Panc1 (cell line): ENCODE measurements around the gene SALL3. TPM values are rescaled to one million over a fixed set of nuclear protein-coding genes. Genes with fewer than 3 reads are reported as not detected.

Experiments
- ATAC-seq: fragments of 200-7000 bp; cut with Tn5 transposase; 2 replicates; pipeline ENCODE4 v1.9.1; 2020; ENCODE audit warnings: mild to moderate bottlenecking, moderate library complexity
- BruUV-seq: library from RNA; stranded (reverse); fragments of 400-500 nt; replicated peaks from 2 replicates; lab custom pipeline; 2021; lab: Mats Ljungman, UMichigan
- CTCF ChIA-PET: fragments of 300-600 bp; sonication (Branson Sonifier 250); formaldehyde crosslinking; loops from one replicate; lab custom pipeline; 2022; ENCODE audit warnings: antibody characterized with exemption; lab: Charles Lee
- POLR2A ChIA-PET: fragments of 300-600 bp; sonication (Branson Sonifier 250); formaldehyde crosslinking; loops from one replicate; lab custom pipeline; 2022; ENCODE audit warnings: antibody characterized with exemption; lab: Charles Lee
- DNase-seq: peaks from one replicate; pipeline ENCODE4 v3.0.0-alpha.2; 2010; ENCODE audit warnings: low read depth, low spot score
- H3K27ac ChIP-seq: 2 replicates; pipeline ENCODE4 v1.5.1; 2011; ENCODE audit warnings: mild to moderate bottlenecking, low read length, inconsistent platforms
- H3K27me3 ChIP-seq: fragments of 200-500 bp; sonication (Bioruptor generic); 2 replicates; pipeline ENCODE4 v1.6.0; 2014; ENCODE audit warnings: low read length, inconsistent platforms; ENCODE audit not compliant: control insufficient read depth, insufficient read depth
- H3K36me3 ChIP-seq: fragments of 200-500 bp; sonication (Bioruptor generic); 2 replicates; pipeline ENCODE4 v1.5.1; 2014; ENCODE audit warnings: inconsistent platforms, mild to moderate bottlenecking, low read length, moderate library complexity; ENCODE audit not compliant: control insufficient read depth, insufficient read depth
- H3K4me1 ChIP-seq: 2 replicates; pipeline ENCODE4 v1.5.1; 2011; ENCODE audit warnings: inconsistent platforms, mild to moderate bottlenecking, low read length, moderate library complexity; ENCODE audit not compliant: control insufficient read depth, insufficient read depth
- H3K4me3 ChIP-seq, 2 experiments: 2 replicates each; pipeline ENCODE4 v1.5.1; 2011 to 2012; ENCODE audit warnings: low read depth in 2 of 2, low read length in 2 of 2, mild to moderate bottlenecking in 2 of 2, inconsistent platforms in 1 of 2, moderate library complexity in 1 of 2
- H3K9me3 ChIP-seq: fragments of 200-500 bp; sonication (Bioruptor generic); 2 replicates; pipeline ENCODE4 v1.5.1; 2014; ENCODE audit warnings: low read depth, mild to moderate bottlenecking, inconsistent platforms, low read length, moderate library complexity; ENCODE audit not compliant: control insufficient read depth, insufficient read depth
- CTCF ChIP-seq: fragments of 450-650 bp; IDR thresholded peaks from 2 replicates; pipeline ENCODE4 v1.5.1; 2017; ENCODE audit warnings: mild to moderate bottlenecking
- POLR2AphosphoS5 ChIP-seq: IDR thresholded peaks from 2 replicates; pipeline ENCODE4 v1.6.1; 2012; ENCODE audit warnings: mild to moderate bottlenecking, low read depth, low read length, moderate library complexity
- REST ChIP-seq, 2 experiments: IDR thresholded peaks; 2 replicates each; pipeline ENCODE4 v1.6.1; 2011 to 2012; ENCODE audit warnings: low read depth in 2 of 2, control low read depth in 1 of 2, low read length in 1 of 2, mild to moderate bottlenecking in 1 of 2, moderate library complexity in 1 of 2; ENCODE audit not compliant: insufficient read depth in 1 of 2
- SIN3A ChIP-seq: IDR thresholded peaks from 2 replicates; pipeline ENCODE4 v1.6.1; 2012; ENCODE audit warnings: low read depth, mild to moderate bottlenecking, low read length, moderate library complexity, borderline replicate concordance; ENCODE audit not compliant: insufficient read depth
- TCF7L2 ChIP-seq: IDR thresholded peaks from 2 replicates; pipeline ENCODE4 v1.6.1; 2011; ENCODE audit warnings: mild to moderate bottlenecking, low read depth, low read length, inconsistent platforms
- in situ Hi-C: cut with HindIII; loops from 2 replicates; pipeline ENCODE4 v1.10.0; 2016; ENCODE audit warnings: low sequenced_read_pairs, low pct_unique_long_range_greater_than_20kb
- intact Hi-C: fragments of 100-400 bp; cut with micrococcal nuclease; formaldehyde crosslinking; loops from one replicate; pipeline ENCODE4 v1.10.0; 2022; ENCODE audit not compliant: unreplicated experiment
- total RNA-seq: library from RNA; stranded (reverse); gene quantifications from one replicate; pipeline ENCODE4 v1.2.1, GENCODE V29; 2021; ENCODE audit not compliant: unreplicated experiment

SALL3 gene
- total RNA-seq, 1 experiment from 2014 or later = not detected

GRCh38 chr18:78991446-78991845 lies 11.8 kb downstream of the SALL3 start:
- in situ Hi-C loops (no loop called here), intact Hi-C loops (no loop called here)
- H3K27ac ChIP-seq = no peak overlapping the region
- H3K4me1 ChIP-seq = no peaks in the 10 kb centered on the region
- H3K4me3 ChIP-seq = no peak overlapping the region
- H3K27me3 ChIP-seq = peaks cover 19% of the 10 kb centered on the region
- CTCF ChIA-PET = no interaction called here
- H3K36me3 ChIP-seq = no peaks in the 10 kb centered on the region
- ATAC-seq (no peak), DNase-seq (no peak)
- no peaks in the 10 kb centered on the region for H3K9me3 ChIP-seq
- BruUV-seq = no TSS peak
- POLR2A ChIA-PET = interaction anchor here (0.6 kb wide), 1 partner anchor 595 kb away, joined by 3 read pairs; no protein-coding TSS in a partner anchor
- no peak for TF ChIP-seq TCF7L2
- no peak for TF ChIP-seq REST (IDR thresholded peaks at IDR 0.05; ENCODE audit: insufficient read depth in 1 of 2, low read depth in 2 of 2, low read length in 1 of 2)
- no peak for TF ChIP-seq CTCF
- TF ChIP-seq SIN3A = no peak
- no peak for TF ChIP-seq POLR2AphosphoS5

- DNase-seq = no peak
- TF ChIP-seq REST (IDR thresholded peaks at IDR 0.05; ENCODE audit: insufficient read depth in 1 of 2, low read depth in 2 of 2, low read length in 1 of 2) (no peak), SIN3A (no peak), POLR2AphosphoS5 (no peak), CTCF (no peak)
- ATAC-seq = no peak
- ChIA-PET POLR2A (no interaction called here), CTCF (no interaction called here)
- intact Hi-C loops (no loop called here), in situ Hi-C loops (no loop called here)
- no peaks in the 10 kb centered on the region for H3K4me1 ChIP-seq
- H3K9me3 ChIP-seq = no peaks in the 10 kb centered on the region
- H3K36me3 ChIP-seq = no peaks in the 10 kb centered on the region
- no TSS peak for BruUV-seq
- H3K27me3 ChIP-seq = peaks cover 11% of the 10 kb centered on the region
- no peak overlapping the region for H3K27ac ChIP-seq
- no peak overlapping the region for H3K4me3 ChIP-seq
These were observed 12.7 kb downstream of the SALL3 start for GRCh38 chr18:78992041-78993011.
